Spleen (tissue), 7 donors: Measurements from ENCODE around the gene OPCML.

Experiments
- POLR2A ChIP-seq, 3 donors: fragments of 450-650 bp; IDR thresholded peaks; one replicate each; pipeline ENCODE4 v1.5.1; 2017; ENCODE audit warnings: antibody characterized with exemption in 3 of 3, mild to moderate bottlenecking in 1 of 3
- POLR2AphosphoS5 ChIP-seq, 3 donors: sonication (generic); formaldehyde crosslinking; IDR thresholded peaks; one replicate each; pipeline ENCODE4 v1.5.1; 2017; ENCODE audit warnings: antibody characterized with exemption in 3 of 3
- TF ChIP-seq, protein P1 (sequence below), 11 experiments: fragments of 200-600 bp in 7 of 11; fragments of 450-650 bp in 4 of 11; sonication (generic) in 4 of 11; IDR thresholded peaks in 8 of 11; conservative IDR thresholded peaks in 3 of 11; 1 replicate in 7 of 11; 2 replicates in 4 of 11; pipeline versions ENCODE4 v1.4.0 to v1.8.0; 2016 to 2021; ENCODE audit warnings: antibody characterized with exemption in 11 of 11, inconsistent platforms in 4 of 11, mild to moderate bottlenecking in 1 of 11
- donor health status: DM: no; HTN: no; CAD: no; lungs with moderate emphysema.
- donor health status: DM: no; HTN: no; CAD: no.
- donor health status: DM: no; HTN: no; CAD: no.

DNA sequence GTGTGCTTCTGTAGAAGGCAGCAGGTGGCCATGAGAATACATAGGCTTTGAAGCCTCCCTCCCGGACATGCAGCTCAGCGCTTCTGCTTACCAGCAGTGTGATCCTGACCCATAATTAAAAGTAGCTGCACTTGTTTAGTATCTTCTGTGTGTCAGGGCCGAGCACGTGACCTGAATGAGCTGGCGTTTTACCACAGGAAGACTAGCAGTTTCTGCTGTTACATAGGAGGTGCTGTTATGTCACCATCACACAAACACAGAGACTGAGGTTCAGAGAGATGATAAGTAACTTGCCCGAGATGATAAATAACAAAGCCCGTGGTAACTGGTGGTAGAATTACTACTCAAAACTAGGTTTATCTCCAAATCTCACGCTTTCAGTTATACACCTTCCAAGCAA is 329.5 kb downstream of the OPCML start:
- TF ChIP-seq, protein P1, sequence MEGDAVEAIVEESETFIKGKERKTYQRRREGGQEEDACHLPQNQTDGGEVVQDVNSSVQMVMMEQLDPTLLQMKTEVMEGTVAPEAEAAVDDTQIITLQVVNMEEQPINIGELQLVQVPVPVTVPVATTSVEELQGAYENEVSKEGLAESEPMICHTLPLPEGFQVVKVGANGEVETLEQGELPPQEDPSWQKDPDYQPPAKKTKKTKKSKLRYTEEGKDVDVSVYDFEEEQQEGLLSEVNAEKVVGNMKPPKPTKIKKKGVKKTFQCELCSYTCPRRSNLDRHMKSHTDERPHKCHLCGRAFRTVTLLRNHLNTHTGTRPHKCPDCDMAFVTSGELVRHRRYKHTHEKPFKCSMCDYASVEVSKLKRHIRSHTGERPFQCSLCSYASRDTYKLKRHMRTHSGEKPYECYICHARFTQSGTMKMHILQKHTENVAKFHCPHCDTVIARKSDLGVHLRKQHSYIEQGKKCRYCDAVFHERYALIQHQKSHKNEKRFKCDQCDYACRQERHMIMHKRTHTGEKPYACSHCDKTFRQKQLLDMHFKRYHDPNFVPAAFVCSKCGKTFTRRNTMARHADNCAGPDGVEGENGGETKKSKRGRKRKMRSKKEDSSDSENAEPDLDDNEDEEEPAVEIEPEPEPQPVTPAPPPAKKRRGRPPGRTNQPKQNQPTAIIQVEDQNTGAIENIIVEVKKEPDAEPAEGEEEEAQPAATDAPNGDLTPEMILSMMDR (IDR thresholded peaks at IDR 0.05 in 8 of 11, conservative IDR thresholded peaks at IDR 0.05 in 3 of 11): no peak
- TF ChIP-seq POLR2AphosphoS5 (IDR thresholded peaks at IDR 0.05): no peak
- no peak for TF ChIP-seq POLR2A (IDR thresholded peaks at IDR 0.05)
